Natural killer cell (primary cell): ENCODE data around the gene ST6GALNAC3. TPM values are rescaled to one million over a fixed set of nuclear protein-coding genes. Genes with fewer than 3 reads are reported as not detected.

Experiments used
- ATAC-seq, 3 donors: fragments of 150-1000 bp in 2 of 3; fragments of 200-7000 bp in 1 of 3; cut with Tn5 transposase; 1 replicate in 1 of 3; 2 replicates in 2 of 3; pipeline ENCODE4 v1.10.0; 2021; ENCODE audit warnings: mild to moderate bottlenecking in 2 of 3, moderate library complexity in 2 of 3
- DNase-seq, 2 donors: peaks; one replicate each; pipeline versions ENCODE4 v3.0.0 to v3.0.0-alpha.2; 2013 to 2021; ENCODE audit warnings: mixed read lengths in 1 of 2
- H3K27ac ChIP-seq: one replicate; pipeline ENCODE4 v1.5.1; 2013; ENCODE audit warnings: mild to moderate bottlenecking, low read length
- H3K27me3 ChIP-seq: one replicate; pipeline ENCODE4 v1.6.1; 2013; ENCODE audit warnings: low read length; ENCODE audit not compliant: control insufficient read depth, insufficient read depth
- H3K36me3 ChIP-seq: one replicate; pipeline ENCODE4 v1.6.1; 2013; ENCODE audit warnings: low read length; ENCODE audit not compliant: control insufficient read depth, insufficient read depth
- H3K4me1 ChIP-seq: one replicate; pipeline ENCODE4 v1.6.1; 2013; ENCODE audit warnings: low read length; ENCODE audit not compliant: control insufficient read depth, insufficient read depth
- H3K4me3 ChIP-seq: one replicate; pipeline ENCODE4 v1.5.1; 2013; ENCODE audit warnings: low read length
- H3K9me3 ChIP-seq: one replicate; pipeline ENCODE4 v1.6.1; 2013; ENCODE audit warnings: low read length; ENCODE audit not compliant: control insufficient read depth, insufficient read depth
- H3K27ac Mint-ChIP-seq, 2 donors: one replicate each; pipeline ENCODE4 v1.8.0; 2022; ENCODE audit warnings: mild to moderate bottlenecking in 2 of 2, mixed read lengths in 2 of 2, moderate library complexity in 1 of 2
- H3K27me3 Mint-ChIP-seq, 2 donors: one replicate each; pipeline ENCODE4 v1.8.0; 2022; ENCODE audit warnings: low read depth in 2 of 2, mixed read lengths in 2 of 2
- H3K36me3 Mint-ChIP-seq: one replicate; pipeline ENCODE4 v1.8.0; 2022; ENCODE audit warnings: mixed read lengths
- H3K4me1 Mint-ChIP-seq, 2 donors: one replicate each; pipeline ENCODE4 v1.8.0; 2022; ENCODE audit warnings: mixed read lengths in 2 of 2
- H3K4me3 Mint-ChIP-seq: one replicate; pipeline ENCODE4 v1.8.0; 2022; ENCODE audit warnings: mild to moderate bottlenecking, moderate library complexity, mixed read lengths
- H3K9me3 Mint-ChIP-seq, 2 donors: one replicate each; pipeline ENCODE4 v1.8.0; 2022; ENCODE audit warnings: mixed read lengths in 2 of 2
- CTCF ChIP-seq: fragments of 200-600 bp; IDR thresholded peaks from one replicate; pipeline ENCODE4 v1.8.0; 2022; ENCODE audit warnings: antibody characterized with exemption
- WGBS: methylation state at CpG from one replicate; pipeline ENCODE4 v1.1.7; 2013; ENCODE audit warnings: missing lambda C conversion rate; ENCODE audit not compliant: insufficient coverage; 5-methylcytosine and 5-hydroxymethylcytosine counted together
- intact Hi-C: fragments of 100-400 bp; cut with micrococcal nuclease; formaldehyde crosslinking; loops from one replicate; pipeline ENCODE4 v1.14.2; 2022
- total RNA-seq, 4 donors: library from RNA; stranded (reverse); fragments of 120-200 nt in 1 of 4; gene quantifications; one replicate each; pipeline versions ENCODE4 v1.2.3 to v1.2.4, GENCODE V29; 2013 to 2022

ST6GALNAC3 gene
- not detected for total RNA-seq
- total RNA-seq (2013), result 4.1 TPM

DNA sequence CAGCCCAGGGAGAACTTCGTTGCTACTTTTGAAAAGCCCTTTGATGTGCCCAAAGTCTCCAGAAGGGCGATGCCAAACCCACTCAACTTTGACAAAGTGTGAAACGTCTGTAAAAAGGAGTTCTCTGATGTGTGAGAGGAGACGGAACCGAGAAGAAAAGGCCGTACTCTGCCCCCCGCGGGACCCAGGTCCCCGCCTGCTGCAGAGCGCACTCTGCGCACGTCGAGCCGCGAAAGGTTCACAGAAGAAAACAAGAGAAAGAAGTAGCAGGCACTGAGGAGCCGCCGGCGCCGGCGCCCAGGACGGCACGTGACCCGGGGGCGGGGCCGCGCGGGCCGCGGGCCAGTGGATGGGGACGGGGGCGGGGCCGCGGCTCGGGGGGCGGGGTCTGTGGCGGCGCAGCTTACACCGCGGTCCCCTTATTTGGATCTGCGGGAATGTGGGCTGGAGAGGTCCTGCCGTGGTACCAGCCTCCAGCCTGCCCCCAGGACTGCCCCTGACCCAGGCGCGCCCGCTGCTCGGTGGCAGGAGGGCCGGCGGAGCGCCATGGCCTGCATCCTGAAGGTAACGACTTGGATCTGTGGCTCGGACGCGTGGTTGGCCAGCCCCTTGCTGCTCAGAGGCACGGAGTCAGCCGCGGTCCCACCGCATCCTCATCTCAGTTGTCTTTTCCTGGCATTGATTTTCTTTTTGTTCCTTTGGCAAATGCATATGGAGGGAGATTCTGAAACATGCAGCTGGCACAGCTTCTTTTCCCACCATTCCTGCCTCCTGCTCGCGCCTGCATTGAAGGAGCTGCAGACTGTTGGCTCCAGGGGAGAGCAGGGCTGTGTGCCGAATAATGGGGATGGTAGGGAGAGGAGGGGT lies at the start of gene ST6GALNAC3:
ST6GALNAC3 (plus strand) TSS at position 426 of the 867 bp plus-strand sequence.
- Mint-ChIP-seq H3K27me3 (peaks cover 0 to 5% of the 10 kb centered on the region in 2 donors), H3K27ac (peak within 1 kb of the TSS; percentile 68 to 84), H3K4me3 (peak within 1 kb of the TSS; percentile 98), H3K4me1 (peaks cover 17 to 22% of the 10 kb centered on the region in 2 donors), H3K9me3 (no peaks in the 10 kb centered on the region), H3K36me3 (no peaks in the 10 kb centered on the region)
- under 1% methylated on average over 59 of the region's 59 CpGs for WGBS
- intact Hi-C loops, result no loop called here
- no peak for TF ChIP-seq CTCF
- Histone ChIP-seq H3K4me1 (peaks cover 14% of the 10 kb centered on the region), H3K27me3 (no peaks in the 10 kb centered on the region), H3K4me3 (peak within 1 kb of the TSS; percentile 59), H3K36me3 (no peaks in the 10 kb centered on the region), H3K9me3 (no peaks in the 10 kb centered on the region), H3K27ac (no peak within 1 kb of the TSS)
- ATAC-seq (peak; percentile 95 to 97 (median 97)), DNase-seq (peak; percentile 64 to 87)

- no peak overlapping the region for H3K27ac ChIP-seq
- no peak for TF ChIP-seq CTCF
- intact Hi-C loops, result no loop called here
- no peaks in the 10 kb centered on the region for H3K9me3 ChIP-seq
- H3K27me3 Mint-ChIP-seq, result peaks cover 0 to 2% of the 10 kb centered on the region in 2 donors
- H3K27me3 ChIP-seq, result no peaks in the 10 kb centered on the region
- H3K36me3 ChIP-seq, result no peaks in the 10 kb centered on the region
- H3K4me1 Mint-ChIP-seq, result peaks cover 0 to 4% of the 10 kb centered on the region in 2 donors
- no peak overlapping the region for H3K4me3 Mint-ChIP-seq
- H3K27ac Mint-ChIP-seq, result no peak overlapping the region
- H3K36me3 Mint-ChIP-seq, result no peaks in the 10 kb centered on the region
- H3K9me3 Mint-ChIP-seq, result no peaks in the 10 kb centered on the region
- no peak for DNase-seq
- H3K4me1 ChIP-seq, result no peaks in the 10 kb centered on the region
- 90% methylated on average over 3 of the region's 4 CpGs for WGBS
- no peak overlapping the region for H3K4me3 ChIP-seq
- no peak for ATAC-seq
These were observed 47.2 kb upstream of the ST6GALNAC3 start for GRCh38 chr1:76027341-76027740.

DNA sequence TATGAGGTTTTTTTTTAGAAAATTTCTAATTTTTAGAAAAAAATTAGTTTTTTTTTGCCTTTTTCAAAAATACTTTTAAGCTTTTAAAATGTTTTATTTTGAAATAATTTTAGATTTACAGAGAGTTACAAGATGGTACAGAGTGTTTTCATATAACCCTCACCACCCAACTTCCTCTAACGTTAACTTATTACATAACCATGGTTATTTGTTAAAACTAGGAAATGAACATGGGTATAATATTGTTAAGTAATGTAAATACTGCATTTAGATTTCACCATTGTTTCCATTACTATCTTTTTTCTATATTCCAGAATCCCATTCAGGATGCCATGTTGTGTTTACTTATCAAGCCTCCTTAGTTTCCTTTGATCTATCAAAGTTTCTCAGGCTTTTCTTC lies 45.2 kb upstream of the ST6GALNAC3 start:
- H3K4me1 ChIP-seq, result no peaks in the 10 kb centered on the region
- no peak for ATAC-seq
- no CpG with 5 or more reads among the region's 1 CpG for whole genome bisulfite sequencing

More for the DNA sequence above, 45.2 kb upstream of the ST6GALNAC3 start:
- no peak overlapping the region for H3K27ac Mint-ChIP-seq
- H3K27me3 Mint-ChIP-seq, result peaks cover 0 to 2% of the 10 kb centered on the region in 2 donors
- H3K4me3 Mint-ChIP-seq, result no peak overlapping the region
- H3K36me3 Mint-ChIP-seq, result no peaks in the 10 kb centered on the region
- TF ChIP-seq CTCF, result no peak
- H3K27ac ChIP-seq, result no peak overlapping the region
- H3K36me3 ChIP-seq, result no peaks in the 10 kb centered on the region
- no peaks in the 10 kb centered on the region for H3K27me3 ChIP-seq
- H3K4me1 Mint-ChIP-seq, result no peaks in the 10 kb centered on the region
- no peaks in the 10 kb centered on the region for H3K9me3 ChIP-seq
- no peak for DNase-seq
- H3K9me3 Mint-ChIP-seq, result no peaks in the 10 kb centered on the region
- H3K4me3 ChIP-seq, result no peak overlapping the region
- intact Hi-C loops, result no loop called here
